Testis (tissue), 2 donors: Measurements from ENCODE around the gene AQP9.

Source experiments
- CTCF ChIP-seq, 3 experiments: fragments of 450-650 bp in 2 of 3; fragments of 200-600 bp in 1 of 3; sonication (generic) in 1 of 3; IDR thresholded peaks; one replicate each; pipeline ENCODE4 v1.5.1; 2016 to 2019; ENCODE audit warnings: antibody characterized with exemption in 3 of 3, mild to moderate bottlenecking in 2 of 3, moderate library complexity in 1 of 3
- POLR2A ChIP-seq: fragments of 450-650 bp; IDR thresholded peaks from one replicate; pipeline ENCODE4 v1.6.1; 2017; ENCODE audit warnings: antibody characterized with exemption, mild to moderate bottlenecking, moderate library complexity

- TF ChIP-seq CTCF (IDR thresholded peaks at IDR 0.05) (no peak), POLR2A (no peak)
Measured at GRCh38 chr15:58154769-58155168, 16.6 kb downstream of the AQP9 start.
